Measurements from ENCODE around the gene EHHADH.

- peak in 2 of 5 experiments; percentile 1 to 32 for TF ChIP-seq CTCF (IDR thresholded peaks at IDR 0.05 in 4 of 5, conservative IDR thresholded peaks at IDR 0.05 in 1 of 5)
- TF ChIP-seq POLR2A (IDR thresholded peaks at IDR 0.05) = no peak
Measured at GRCh38 chr3:185215873-185216606, 37.8 kb downstream of the EHHADH start.
